IPS-15b (cell line): ENCODE data around the gene MUCL3.
"Not testable (repeated sequence)": the region's sequence is repeated elsewhere in the genome, so short reads cannot be mapped to it uniquely, and the experiment has no call there.

Experiments used
- H3K27me3 ChIP-seq: one replicate; pipeline ENCODE4 v1.6.1; 2013; ENCODE audit warnings: low read length; ENCODE audit not compliant: control insufficient read depth, insufficient read depth
- H3K36me3 ChIP-seq: one replicate; pipeline ENCODE4 v1.6.1; 2013; ENCODE audit warnings: low read length; ENCODE audit not compliant: control insufficient read depth, insufficient read depth
- H3K4me1 ChIP-seq: one replicate; pipeline ENCODE4 v1.6.1; 2013; ENCODE audit warnings: mild to moderate bottlenecking, low read length; ENCODE audit not compliant: control insufficient read depth, insufficient read depth
- H3K4me3 ChIP-seq: one replicate; pipeline ENCODE4 v1.5.1; 2013; ENCODE audit warnings: low read depth, low read length
- H3K9ac ChIP-seq: one replicate; pipeline ENCODE4 v1.6.1; 2013; ENCODE audit warnings: low read depth, mild to moderate bottlenecking, low read length
- H3K9me3 ChIP-seq: one replicate; pipeline ENCODE4 v1.6.1; 2013; ENCODE audit warnings: mild to moderate bottlenecking, low read length; ENCODE audit not compliant: control insufficient read depth, insufficient read depth

MUCL3 gene

DNA sequence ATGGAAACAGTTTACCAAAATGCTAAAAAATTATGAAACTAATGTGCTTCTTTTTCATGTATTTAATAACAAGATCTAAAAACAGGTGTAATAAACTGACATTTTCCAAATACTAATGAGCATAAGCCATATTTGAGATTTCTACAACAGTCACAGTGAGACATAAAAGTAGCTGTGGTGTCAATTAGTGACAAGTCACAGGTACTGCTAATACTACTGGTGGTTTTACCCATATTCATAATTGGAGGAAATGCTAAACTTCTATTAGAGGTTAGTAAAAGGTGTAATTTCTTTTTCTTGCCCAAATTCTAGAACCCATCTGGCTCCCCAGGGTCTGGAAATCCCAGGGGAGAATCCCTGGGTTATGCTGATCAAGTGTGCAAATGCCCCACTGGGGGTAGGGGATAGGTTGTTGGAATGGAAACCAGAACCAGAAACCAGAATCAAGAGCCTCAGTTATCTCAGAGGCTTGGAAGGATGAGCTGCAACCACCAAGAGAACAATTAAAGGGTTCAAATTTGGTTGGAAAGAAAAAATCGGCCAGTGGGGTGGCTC lies 39.8 kb upstream of the MUCL3 start:
- Histone ChIP-seq H3K9ac (no peak overlapping the region), H3K4me1 (no peaks in the 10 kb centered on the region), H3K9me3 (no peaks in the 10 kb centered on the region), H3K4me3 (no peak overlapping the region), H3K36me3 (peaks cover 29% of the 10 kb centered on the region), H3K27me3 (no peaks in the 10 kb centered on the region)

GRCh38 chr6:30901436-30901835 lies 39.3 kb upstream of the MUCL3 start:
- Histone ChIP-seq H3K9ac (no peak overlapping the region), H3K4me1 (no peaks in the 10 kb centered on the region), H3K36me3 (peaks cover 28% of the 10 kb centered on the region), H3K27me3 (no peaks in the 10 kb centered on the region), H3K4me3 (no peak overlapping the region), H3K9me3 (no peaks in the 10 kb centered on the region)

DNA sequence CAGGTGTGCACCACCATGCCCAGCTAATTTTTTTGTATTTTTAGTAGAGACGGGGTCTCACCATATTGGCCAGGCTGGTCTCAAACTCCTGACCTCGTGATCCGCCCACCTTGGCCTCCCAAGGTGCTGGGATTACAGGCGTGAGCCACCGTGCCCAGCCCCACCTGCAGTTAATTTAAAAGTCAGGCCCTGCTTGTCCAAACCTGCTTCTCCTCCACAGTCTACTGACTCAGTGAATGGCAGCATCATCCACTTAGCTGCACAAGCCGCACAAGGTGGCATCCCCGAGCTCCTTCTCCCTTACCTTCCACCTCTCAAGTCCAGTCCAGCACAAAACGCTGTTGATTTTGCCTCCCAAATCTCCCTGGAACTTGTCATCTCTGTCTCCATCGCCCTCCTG lies 38.6 kb upstream of the MUCL3 start:
- not testable (repeated sequence) for H3K9ac ChIP-seq, H3K4me1 ChIP-seq, H3K9me3 ChIP-seq, H3K27me3 ChIP-seq, H3K4me3 ChIP-seq
- peaks cover 24% of the 10 kb centered on the region for H3K36me3 ChIP-seq

- H3K27me3 ChIP-seq = no peaks in the 10 kb centered on the region
- H3K9ac ChIP-seq = no peak overlapping the region
- H3K4me3 ChIP-seq = no peak overlapping the region
- H3K9me3 ChIP-seq = no peaks in the 10 kb centered on the region
- H3K36me3 ChIP-seq = peaks cover 19% of the 10 kb centered on the region
- H3K4me1 ChIP-seq = no peaks in the 10 kb centered on the region
Observed at GRCh38 chr6:30902709-30903108, 38.1 kb upstream of the MUCL3 start.

- Histone ChIP-seq H3K36me3 (peaks cover 14% of the 10 kb centered on the region), H3K4me3 (no peak overlapping the region), H3K9ac (no peak overlapping the region), H3K27me3 (no peaks in the 10 kb centered on the region), H3K9me3 (no peaks in the 10 kb centered on the region), H3K4me1 (no peaks in the 10 kb centered on the region)
Observed at GRCh38 chr6:30903236-30903635, 37.5 kb upstream of the MUCL3 start.

GRCh38 chr6:30907290-30907757 lies 33.4 kb upstream of the MUCL3 start:
- peaks cover 15% of the 10 kb centered on the region for H3K36me3 ChIP-seq

GRCh38 chr6:30907758-30908591 lies 32.8 kb upstream of the MUCL3 start, which contains the start of gene GTF2H4:
TSS of gene GTF2H4 (plus strand) at chr6:30908207.
- Histone ChIP-seq H3K27me3 (no peaks in the 10 kb centered on the region), H3K36me3 (peaks cover 16% of the 10 kb centered on the region), H3K4me1 (no peaks in the 10 kb centered on the region), H3K4me3 (peak within 1 kb of the TSS; percentile 89), H3K9me3 (no peaks in the 10 kb centered on the region), H3K9ac (peak within 1 kb of the TSS; percentile 61)

More at GRCh38 chr6:30907290-30907757, 33.4 kb upstream of the MUCL3 start:
- peak overlapping the region; percentile 54 for H3K9ac ChIP-seq
- not testable (repeated sequence) for H3K9me3 ChIP-seq, H3K27me3 ChIP-seq, H3K4me1 ChIP-seq
- H3K4me3 ChIP-seq = peak overlapping the region; percentile 89

DNA sequence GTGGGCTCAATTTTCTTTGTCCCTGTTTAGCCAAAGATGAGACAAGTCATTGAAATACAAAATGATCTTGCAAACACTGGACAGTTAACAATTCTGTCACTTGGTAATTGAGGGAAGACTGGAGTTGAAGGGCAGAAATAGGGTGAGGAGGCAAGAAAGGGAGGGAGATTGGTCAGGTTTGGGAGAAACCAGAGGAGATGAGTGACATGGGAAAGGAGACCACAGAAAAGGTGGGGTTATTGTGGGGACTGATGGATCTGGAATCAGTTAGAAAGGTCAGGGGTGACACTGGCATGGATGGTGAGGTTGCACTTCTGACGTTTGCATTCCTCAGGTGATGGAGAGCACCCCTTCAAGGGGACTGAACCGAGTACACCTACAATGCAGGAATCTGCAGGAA lies 32.1 kb upstream of the MUCL3 start:
- H3K27me3 ChIP-seq = no peaks in the 10 kb centered on the region
- H3K4me3 ChIP-seq = peak overlapping the region; percentile 89
- peaks cover 19% of the 10 kb centered on the region for H3K36me3 ChIP-seq
- no peaks in the 10 kb centered on the region for H3K4me1 ChIP-seq
- H3K9me3 ChIP-seq = no peaks in the 10 kb centered on the region
- peak overlapping the region; percentile 61 for H3K9ac ChIP-seq

- peaks cover 19% of the 10 kb centered on the region for H3K36me3 ChIP-seq
- not testable (repeated sequence) for H3K27me3 ChIP-seq, H3K9ac ChIP-seq, H3K9me3 ChIP-seq, H3K4me1 ChIP-seq, H3K4me3 ChIP-seq
Observed at GRCh38 chr6:30910473-30910872, 30.3 kb upstream of the MUCL3 start.

GRCh38 chr6:30912746-30913520 lies 27.8 kb upstream of the MUCL3 start:
- no peaks in the 10 kb centered on the region for H3K27me3 ChIP-seq
- no peaks in the 10 kb centered on the region for H3K9me3 ChIP-seq
- peak overlapping the region; percentile 79 for H3K4me3 ChIP-seq
- peaks cover 31% of the 10 kb centered on the region for H3K36me3 ChIP-seq
- H3K9ac ChIP-seq = peak overlapping the region; percentile 60
- peaks cover 5% of the 10 kb centered on the region for H3K4me1 ChIP-seq

GRCh38 chr6:30913721-30914075 lies 27.1 kb upstream of the MUCL3 start:
- Histone ChIP-seq H3K9me3 (no peaks in the 10 kb centered on the region), H3K4me1 (peaks cover 5% of the 10 kb centered on the region), H3K9ac (peak overlapping the region; percentile 60), H3K27me3 (no peaks in the 10 kb centered on the region), H3K4me3 (peak overlapping the region; percentile 79), H3K36me3 (peaks cover 37% of the 10 kb centered on the region)
